Left colon (tissue), 2 donors: ENCODE measurements around the gene GPC6. TPM values are rescaled to one million over a fixed set of nuclear protein-coding genes. Genes with fewer than 3 reads are reported as not detected.

Source experiments
- ATAC-seq: fragments of 200-7000 bp; cut with Tn5 transposase; one replicate; pipeline ENCODE4 v1.9.1; 2020; ENCODE audit warnings: mild to moderate bottlenecking, moderate library complexity
- DNase-seq, 2 donors: peaks; one replicate each; pipeline ENCODE4 v3.0.0-alpha.2; 2020
- intact Hi-C, 2 donors: fragments of 100-400 bp; cut with DNase I in 1 of 2; cut with micrococcal nuclease in 1 of 2; formaldehyde crosslinking; loops; one replicate each; pipeline versions ENCODE4 v1.11.2 to v1.14.0; 2022; cut with DNase I, micrococcal nuclease
- total RNA-seq, 2 donors: library from RNA; stranded (reverse); fragmentation: NEBNext Ultra II Directional; extraction: Animal tissue kit (Norgen Biotek cat#: 25700); gene quantifications; one replicate each; pipeline ENCODE4 v1.2.1, GENCODE V29; 2021
- donor health status: DM: no; HTN: no; CAD: no.
- donor health status: DM: yes; HTN: yes; CAD: no.

Gene GPC6
- total RNA-seq, 2 donors from 2014 or later = 2.5 to 5.2 TPM

DNA sequence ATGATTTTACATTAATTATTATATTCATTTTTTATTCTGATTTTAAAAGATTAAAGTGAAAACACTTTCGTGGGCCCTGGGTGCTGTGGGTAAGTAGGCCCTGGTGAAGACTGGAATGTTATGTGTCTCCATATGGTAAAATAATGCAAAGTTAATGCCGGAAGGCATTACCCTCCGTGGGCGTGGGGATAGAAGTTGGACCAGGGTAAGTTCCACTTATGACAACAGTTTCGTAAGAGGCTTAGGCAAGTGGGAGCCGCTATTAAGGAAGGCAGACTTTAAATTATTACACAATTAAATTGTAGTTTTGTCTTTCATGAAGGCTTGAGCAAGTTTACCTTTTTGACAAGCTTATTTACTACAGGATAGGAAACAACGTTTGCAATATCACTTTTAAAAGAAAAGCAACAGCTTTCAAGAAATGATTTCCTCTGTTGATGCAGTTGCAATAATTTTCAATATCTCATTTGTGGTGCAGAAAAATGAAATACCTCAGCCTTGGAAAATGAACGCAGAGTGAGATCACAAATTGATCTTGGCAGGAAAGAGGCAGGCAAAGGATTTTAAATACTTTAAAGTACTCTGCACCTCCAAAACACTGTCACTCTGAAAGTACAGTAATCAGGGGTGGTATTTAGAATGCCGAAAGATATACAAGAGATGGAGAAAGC is 942.3 kb downstream of the GPC6 start:
- ATAC-seq (no peak), DNase-seq (no peak)
- intact Hi-C loops = no loop called here

DNA sequence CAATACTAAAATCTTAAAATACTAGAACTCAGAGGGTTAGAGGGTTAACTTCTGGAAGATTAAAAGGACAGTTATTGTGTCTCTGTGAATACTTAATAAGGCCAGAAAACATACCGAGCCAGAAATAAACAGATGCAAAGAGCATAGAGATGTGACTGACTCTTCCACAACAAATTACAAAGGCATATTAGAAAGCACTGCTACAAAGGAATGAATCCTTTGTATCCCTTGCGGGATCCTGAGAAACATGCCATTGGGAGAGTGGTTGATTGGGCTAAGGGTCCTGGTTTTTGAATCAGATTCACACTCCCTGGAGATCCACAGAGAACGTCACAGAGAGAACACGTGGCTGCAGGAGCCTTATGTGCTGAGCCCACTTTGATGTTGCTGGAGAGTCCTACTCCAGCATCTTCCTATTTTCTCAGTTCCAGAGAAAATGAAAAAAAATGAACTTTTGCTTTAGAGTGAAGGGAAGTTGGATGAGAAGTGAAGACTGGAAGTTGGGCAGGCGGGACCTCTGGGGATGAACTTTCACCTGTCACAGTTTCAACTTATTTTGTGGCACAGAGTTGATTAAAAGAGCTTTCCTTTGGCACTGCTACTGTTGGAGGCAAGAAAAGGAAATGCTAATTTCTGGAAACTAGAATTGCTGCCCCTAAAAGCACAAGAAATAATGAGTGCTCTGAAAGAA is 943.0 kb downstream of the GPC6 start:
- no peak for DNase-seq
- intact Hi-C loops = no loop called here
- no peak for ATAC-seq

DNA sequence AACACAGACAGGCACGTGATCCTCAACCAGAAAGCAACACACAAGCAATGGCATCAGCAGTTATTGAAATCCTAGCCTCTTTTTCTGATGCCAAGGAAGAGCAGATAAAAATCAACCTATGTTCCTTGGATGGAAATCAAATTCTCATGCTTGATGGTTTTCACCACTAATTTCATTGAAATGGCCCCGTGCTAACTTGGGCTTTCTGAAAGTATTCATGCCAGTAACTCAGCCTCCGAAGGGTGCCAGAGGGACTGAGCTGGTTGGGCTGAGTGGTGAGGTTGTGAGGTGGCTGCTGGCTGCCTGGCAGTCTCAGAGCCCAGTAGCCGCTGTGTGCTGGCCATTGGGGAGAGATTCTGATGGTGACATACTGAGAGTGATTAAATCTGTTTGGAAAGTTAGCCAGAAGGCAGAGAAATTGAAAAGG is 943.6 kb downstream of the GPC6 start:
- no peak for DNase-seq
- intact Hi-C loops = no loop called here
- no peak for ATAC-seq

DNA sequence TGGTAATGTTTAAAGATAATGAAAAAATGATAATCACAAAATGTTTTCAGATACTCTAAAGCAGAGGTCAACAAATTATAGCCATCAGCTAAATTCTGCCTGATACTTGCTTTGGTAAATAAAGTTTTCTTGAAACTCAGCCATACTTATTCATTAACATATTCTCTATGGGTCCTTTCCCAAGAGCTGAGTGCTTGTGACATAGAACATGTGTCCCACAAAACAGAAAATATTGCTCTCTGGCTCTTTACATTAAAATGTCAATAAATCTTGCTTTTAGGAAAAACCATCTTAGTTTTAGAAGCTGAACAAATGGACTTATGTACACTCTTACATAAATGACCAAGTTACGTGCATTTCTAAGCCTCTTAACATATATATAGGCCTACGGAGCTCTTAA is 945.8 kb downstream of the GPC6 start:
- ATAC-seq = no peak
- no peak for DNase-seq

DNA sequence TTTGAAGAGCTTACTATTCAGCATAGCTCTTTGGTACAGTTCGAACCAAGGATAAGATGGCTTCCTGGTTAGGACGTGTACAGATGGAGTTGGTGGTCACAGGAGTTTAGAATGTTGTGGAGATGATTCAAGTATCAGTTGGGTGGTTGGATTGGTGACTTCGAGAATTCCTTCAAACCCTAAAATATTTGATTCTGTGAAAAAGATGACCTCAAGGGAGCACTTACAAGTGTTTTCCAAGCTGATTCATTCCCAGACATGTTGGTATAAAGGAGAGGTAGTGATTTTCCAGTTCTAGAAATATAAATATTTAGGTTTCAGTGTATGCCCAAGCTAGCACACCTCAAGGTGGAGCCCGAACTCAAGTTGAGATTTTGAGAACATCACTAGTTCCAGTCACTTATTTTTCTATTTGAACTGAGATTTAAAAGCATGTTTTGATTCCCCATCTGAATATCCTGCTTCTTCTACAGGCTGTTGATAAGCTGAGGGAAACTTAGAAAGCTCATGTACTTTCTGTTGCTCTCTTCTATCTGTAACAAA is 946.8 kb downstream of the GPC6 start:
- ATAC-seq = no peak
- intact Hi-C loops = no loop called here
- DNase-seq = no peak

More for the DNA sequence above, 945.8 kb downstream of the GPC6 start:
- intact Hi-C loops = no loop called here

DNA sequence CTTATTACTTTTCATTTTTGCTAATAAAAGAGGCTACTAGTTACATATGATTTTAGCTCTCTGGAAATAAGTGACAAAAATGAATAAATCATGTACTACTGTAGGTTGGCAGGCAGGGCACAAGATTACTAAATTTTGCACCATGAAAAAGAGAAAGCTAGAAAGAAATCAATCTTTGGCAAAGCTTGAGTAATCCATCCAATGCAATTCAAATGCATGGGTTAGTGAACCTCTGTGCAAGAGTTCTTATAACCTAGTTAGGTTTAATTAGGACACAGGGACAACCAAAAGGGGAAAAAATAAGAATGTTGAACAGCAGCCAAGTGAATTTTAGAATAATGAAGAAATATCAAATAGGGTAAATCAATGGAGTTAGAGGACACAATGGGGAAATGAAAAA is 947.4 kb downstream of the GPC6 start:
- DNase-seq = no peak
- intact Hi-C loops = no loop called here
- ATAC-seq = no peak

DNA sequence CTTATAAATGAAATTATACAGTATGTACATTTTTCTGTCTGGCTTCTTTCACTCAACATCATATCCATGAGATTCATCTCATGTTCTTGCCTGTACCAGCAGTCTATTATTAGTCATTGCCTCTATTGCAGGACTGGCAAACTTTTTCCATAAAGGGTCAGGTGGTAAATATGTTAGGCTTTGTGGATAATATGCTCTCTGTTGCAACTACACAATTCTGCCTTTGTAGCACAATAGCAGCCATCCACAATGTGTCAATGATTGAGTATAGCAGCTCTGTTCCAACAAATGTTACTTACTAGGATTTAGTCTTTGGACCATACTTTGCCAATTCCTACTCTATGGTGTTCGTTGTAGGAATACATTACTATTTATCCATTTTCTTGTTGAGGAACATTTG is 948.5 kb downstream of the GPC6 start:
- ATAC-seq (no peak), DNase-seq (no peak)
- intact Hi-C loops = no loop called here

DNA sequence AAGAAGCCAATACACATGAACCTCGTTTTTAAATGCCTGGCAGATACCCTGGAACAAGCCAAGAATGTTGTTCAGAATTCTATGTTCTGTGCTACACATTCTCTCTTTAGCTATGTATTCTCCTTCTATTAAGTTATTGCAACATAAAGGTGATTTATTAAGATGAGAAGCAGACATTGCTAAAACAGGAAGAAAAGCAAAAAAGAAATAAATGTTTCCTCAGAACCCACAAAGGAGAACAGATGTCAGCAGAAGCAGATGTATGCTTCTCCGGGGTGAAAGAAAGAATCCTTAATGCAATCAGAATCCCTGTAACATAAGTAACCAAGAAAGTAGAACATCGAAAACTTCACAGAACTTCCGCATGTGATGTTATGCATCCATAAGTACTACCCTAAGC is 950.0 kb downstream of the GPC6 start:
- intact Hi-C loops = no loop called here
- DNase-seq = no peak
- no peak for ATAC-seq

DNA sequence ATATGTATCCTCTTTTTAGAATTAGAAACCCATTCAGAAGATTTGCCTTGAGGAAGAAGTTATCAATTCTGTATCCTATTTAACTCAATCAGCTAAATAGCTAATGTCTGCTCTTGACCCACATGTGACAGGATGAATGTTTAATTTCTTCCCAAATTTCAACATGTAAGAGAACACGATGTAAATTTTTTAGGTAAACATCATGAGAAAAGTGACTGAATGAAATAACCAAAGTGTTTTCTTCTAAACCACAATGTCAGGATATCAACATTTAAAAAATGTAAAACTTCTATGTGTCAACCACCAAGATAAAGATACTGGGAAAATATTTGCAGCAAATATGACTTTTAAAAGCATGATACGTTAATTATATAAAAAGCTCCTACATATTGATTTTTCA is 950.4 kb downstream of the GPC6 start:
- intact Hi-C loops = no loop called here
- ATAC-seq (no peak), DNase-seq (no peak)

DNA sequence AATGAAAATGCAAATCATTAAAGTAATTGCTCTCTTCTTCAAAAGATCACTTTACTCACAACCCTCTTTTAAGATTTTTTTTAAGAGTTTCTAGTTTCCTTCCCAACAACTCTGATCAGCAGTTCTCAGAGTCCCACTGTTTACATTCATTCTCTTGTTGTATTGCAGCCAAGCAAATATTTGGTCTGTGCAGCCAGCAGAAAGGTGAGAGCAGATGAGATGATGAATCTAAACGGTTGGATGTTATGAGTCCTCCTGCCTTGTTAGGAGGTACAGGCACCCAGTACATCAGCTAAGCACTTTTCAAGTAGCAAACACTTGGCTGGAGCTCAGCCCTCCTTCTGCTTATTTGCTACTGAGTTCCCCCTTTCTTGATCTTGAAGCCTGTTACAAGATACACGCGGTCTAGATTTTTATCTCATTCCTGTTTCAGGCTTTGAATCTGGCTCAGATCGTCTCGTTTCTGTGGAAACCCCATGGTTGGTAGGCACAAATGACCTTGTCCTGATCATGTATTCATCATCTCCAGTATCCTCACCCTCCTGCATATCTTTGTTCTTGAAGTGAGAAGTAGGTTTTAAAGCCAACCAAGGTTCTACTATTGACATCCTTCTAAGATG is 952.1 kb downstream of the GPC6 start:
- DNase-seq (no peak), ATAC-seq (peak; percentile 38)
- intact Hi-C loops = no loop called here

DNA sequence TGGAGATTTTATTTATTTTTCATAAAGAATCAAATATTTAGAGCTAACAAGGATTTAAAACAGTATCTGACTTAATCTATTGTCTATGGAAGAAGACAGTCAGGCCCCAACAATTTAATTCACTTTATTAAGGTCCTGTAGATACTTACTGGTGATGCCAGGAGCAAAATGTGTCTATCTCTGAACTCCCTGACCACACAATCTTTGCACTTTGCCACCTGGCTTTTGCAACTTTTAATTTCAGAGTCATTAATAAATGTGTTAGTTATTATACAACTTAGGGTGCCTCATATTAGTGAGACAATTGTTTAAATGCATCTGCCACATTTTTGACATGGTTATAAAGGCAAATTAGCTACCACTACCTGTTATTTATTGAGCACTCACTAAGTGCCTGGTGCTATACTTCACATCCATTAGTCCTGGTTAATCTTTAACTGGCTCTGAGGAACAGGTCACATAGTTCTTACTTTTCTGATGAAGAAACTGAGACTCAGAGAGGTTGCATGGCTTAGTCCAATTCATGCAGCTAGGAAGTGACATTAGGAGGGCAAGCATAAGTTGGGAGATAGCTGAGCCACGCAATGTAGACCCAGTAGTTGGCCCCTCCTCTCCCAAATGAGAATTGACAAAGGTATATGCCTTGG is 955.0 kb downstream of the GPC6 start:
- intact Hi-C loops = no loop called here
- ATAC-seq = no peak
- DNase-seq = no peak

DNA sequence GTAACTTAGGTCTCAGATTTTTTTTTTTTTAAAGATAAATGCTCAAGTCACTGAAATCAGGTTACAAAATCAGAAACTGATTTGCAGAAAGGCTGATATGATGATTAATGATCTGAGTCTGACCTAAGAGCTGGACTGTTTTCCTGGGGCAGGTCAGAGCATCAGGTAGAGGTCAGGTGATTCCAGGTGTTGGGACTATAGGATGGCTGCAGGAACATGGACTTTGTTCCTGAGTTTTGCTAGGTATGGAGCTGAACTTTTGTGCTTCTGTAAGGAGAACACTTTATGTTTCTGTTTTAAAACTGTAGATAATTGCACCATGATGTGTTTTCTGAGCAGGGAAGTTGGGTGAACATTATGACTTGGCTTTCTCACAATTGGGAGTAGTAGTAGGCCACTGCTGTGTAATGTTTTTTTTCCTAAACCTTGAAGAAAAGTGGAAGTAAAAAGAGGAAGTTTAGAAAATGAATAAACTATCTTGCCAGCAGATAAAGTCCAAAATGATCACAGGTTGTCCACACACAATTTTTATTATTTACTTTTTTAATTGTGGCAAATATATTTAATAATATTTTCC is 955.7 kb downstream of the GPC6 start:
- peak; percentile 46 for ATAC-seq
- intact Hi-C loops = no loop called here
- DNase-seq = no peak

DNA sequence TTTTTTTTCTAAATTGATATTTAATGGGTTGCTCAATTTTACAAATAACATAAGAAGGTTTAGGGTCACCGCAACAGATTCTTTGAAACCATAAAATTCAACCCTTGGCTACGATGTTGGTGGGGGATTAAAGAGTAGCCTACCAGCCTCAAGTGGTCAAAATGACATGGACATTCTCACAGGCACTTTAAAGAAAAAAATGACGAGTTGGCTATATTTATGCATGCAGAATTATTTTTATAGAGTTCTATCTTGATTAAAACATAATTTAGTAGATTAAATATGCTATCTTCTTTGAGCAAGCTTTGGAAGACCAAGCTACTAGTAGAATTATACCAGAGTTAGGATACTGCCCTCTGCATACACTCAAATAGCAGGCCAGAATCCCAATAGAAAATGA is 959.9 kb downstream of the GPC6 start:
- ATAC-seq (no peak), DNase-seq (no peak)
- intact Hi-C loops = loop anchor here in 1 of 2 donors (5.0 kb wide), 1 partner anchor 301 kb away; no protein-coding TSS in a partner anchor

DNA sequence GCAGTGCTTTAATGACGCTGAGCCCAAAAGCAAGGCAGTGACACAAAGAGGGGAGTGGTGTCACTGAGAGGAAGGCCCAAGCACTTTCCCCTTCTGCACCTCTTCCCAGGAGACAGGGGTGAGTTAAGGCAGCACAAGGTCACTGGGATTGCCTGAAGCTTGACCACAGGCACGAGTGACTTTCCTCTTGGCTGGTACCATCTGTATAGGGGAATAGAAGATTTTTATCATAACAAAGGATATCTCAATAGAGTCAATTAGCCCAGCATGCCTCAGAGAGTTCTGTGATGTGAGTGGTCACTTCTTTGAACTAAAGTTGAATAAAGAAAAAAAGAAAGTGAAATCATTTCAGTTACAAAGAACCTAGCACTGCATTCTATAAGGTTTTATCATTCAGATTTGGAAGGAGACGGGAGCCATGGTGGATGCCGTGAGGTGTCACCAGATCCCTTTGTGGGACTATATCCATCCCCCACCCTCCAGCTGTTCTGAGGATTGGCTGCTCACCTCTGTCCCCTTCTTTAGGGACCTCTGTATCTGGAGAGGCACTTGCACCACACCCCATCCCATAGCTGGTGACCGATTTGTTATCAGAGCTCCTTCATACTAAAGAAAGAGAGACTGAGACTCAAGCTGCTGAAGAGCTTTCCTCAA is 961.7 kb downstream of the GPC6 start:
- ATAC-seq (no peak), DNase-seq (no peak)
- intact Hi-C loops = loop anchor here in 1 of 2 donors (5.0 kb wide), 1 partner anchor 299 kb away; no protein-coding TSS in a partner anchor

DNA sequence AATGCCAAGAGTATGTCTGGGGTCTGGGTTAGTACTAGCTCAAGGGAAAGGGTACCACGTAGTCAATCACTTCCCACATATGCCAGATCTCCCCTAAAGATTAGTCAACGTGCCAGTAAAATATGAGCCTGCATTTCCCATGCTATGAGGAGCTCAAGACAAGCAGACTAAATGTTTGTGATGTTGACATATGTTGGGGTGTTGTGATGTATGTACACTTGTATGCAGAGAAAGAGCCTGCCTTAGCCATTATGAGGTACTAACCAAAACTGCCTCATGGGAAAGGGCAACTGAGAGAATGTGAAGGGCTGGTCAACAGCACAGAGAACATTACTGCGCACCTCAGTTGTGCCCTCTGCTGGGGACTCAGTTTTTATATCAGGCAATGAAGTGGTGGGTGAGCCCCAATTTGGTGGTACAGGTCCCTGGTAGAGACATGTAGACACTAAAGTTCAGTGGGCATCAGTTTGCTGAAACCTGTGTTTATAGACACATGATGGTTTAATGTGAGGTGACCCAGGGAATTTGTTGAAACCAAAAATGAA is 965.9 kb downstream of the GPC6 start:
- DNase-seq (peak in 1 of 2 donors; percentile 24), ATAC-seq (peak; percentile 65)
- intact Hi-C loops = no loop called here

DNA sequence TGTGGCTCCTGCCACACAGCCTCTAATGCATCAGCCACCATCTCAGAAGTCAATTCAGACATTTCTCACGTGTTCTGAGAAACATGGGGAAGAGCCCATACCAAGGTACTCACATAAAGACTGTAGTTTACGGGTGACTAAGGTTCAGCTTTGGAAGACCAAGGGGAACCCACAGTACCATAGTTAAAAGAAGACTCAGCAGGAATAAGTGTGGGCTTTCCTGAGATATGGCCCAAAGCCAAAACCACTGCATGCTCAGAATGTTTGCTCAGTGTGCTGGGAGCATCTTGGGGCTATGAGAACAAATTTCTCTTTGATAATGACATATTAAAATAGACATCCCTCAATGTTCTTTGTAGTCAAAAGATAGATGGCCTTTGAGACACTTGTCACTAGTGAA is 969.1 kb downstream of the GPC6 start:
- intact Hi-C loops = no loop called here
- DNase-seq (no peak), ATAC-seq (no peak)

DNA sequence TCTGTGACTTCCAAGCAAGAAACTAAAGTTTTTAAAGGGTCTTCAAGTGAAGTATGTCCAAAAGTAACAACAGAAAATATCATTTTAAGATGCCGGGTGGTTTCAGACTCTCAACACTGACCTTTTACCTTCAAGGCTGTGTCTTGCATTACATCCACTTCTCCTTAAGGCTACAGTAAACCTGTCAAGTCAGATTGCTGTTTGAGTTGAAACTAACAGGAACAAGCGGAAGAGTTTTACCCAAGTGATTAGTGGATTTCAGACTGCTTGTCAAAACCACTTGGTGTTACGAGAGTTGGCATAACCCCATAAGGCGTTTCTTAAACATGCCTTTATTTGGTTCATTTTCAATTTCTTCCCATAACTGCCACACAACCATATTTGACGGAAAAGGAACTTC is 969.8 kb downstream of the GPC6 start:
- intact Hi-C loops = no loop called here
- DNase-seq (no peak), ATAC-seq (no peak)

DNA sequence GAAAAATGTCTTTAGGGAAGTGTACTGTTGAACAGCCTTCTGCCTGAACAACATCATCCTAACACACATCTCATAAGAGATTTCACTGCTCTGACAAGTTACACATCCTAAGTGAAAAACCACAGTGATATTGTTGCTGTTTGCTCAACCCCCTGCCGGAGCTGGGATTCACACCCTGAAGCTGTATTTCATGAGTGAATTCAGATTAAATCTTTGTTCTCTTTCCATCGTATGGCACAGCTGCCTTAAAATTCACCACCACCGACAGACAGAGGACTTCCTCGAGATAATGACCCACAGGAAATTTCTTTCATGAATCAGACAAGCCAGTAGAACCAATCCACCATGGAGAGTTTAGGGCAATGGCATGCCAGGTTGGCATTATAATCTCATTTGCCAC is 972.1 kb downstream of the GPC6 start:
- DNase-seq (no peak), ATAC-seq (no peak)
- intact Hi-C loops = no loop called here
